HepG2 (cell line): Measurements from ENCODE around the gene PPM1G. TPM values are rescaled to one million over a fixed set of nuclear protein-coding genes. Genes with fewer than 3 reads are reported as not detected.

Experiments
- E2F5 ChIP-seq: sonication (generic); formaldehyde crosslinking; conservative IDR thresholded peaks from 2 replicates; pipeline ENCODE4 v1.4.0; 2020; ENCODE audit warnings: missing genetic modification reagents
- HHEX ChIP-seq: IDR thresholded peaks from 2 replicates; pipeline ENCODE4 v1.6.1; 2016; ENCODE audit warnings: control low read depth
- HIC2 ChIP-seq: sonication (generic); formaldehyde crosslinking; IDR thresholded peaks from 2 replicates; pipeline ENCODE4 v1.9.0; 2022; ENCODE audit warnings: low read depth, missing genetic modification reagents
- HMG20B ChIP-seq: conservative IDR thresholded peaks from 2 replicates; pipeline ENCODE4 v1.6.1; 2016; ENCODE audit warnings: missing genetic modification reagents, missing compliant biosample characterization
- NR2F6 ChIP-seq, 2 experiments: IDR thresholded peaks; 2 replicates each; pipeline ENCODE4 v1.6.1; 2016; ENCODE audit warnings: antibody characterized with exemption in 1 of 2, mild to moderate bottlenecking in 1 of 2
- PHF21A ChIP-seq: sonication (generic); formaldehyde crosslinking; IDR thresholded peaks from 2 replicates; pipeline ENCODE4 v1.5.0; 2020; ENCODE audit warnings: mild to moderate bottlenecking, missing genetic modification reagents
- PHF8 ChIP-seq: sonication (generic); formaldehyde crosslinking; IDR thresholded peaks from 2 replicates; pipeline ENCODE4 v1.5.0; 2020; ENCODE audit warnings: missing genetic modification reagents
- ZFAT ChIP-seq: sonication (generic); formaldehyde crosslinking; conservative IDR thresholded peaks from 2 replicates; pipeline ENCODE4 v1.8.1; 2023; ENCODE audit warnings: missing genetic modification reagents, inconsistent platforms
- ZNF138 ChIP-seq: sonication (generic); formaldehyde crosslinking; IDR thresholded peaks from 2 replicates; pipeline ENCODE4 v1.5.0; 2020; ENCODE audit warnings: mild to moderate bottlenecking, low read depth, missing genetic modification reagents
- ZNF205 ChIP-seq: IDR thresholded peaks from 2 replicates; pipeline ENCODE4 v1.6.1; 2018; ENCODE audit warnings: missing biosample characterization, missing genetic modification reagents
- ZNF432 ChIP-seq: sonication (generic); formaldehyde crosslinking; IDR thresholded peaks from 2 replicates; pipeline ENCODE4 v1.5.0; 2020; ENCODE audit warnings: missing genetic modification reagents, mild to moderate bottlenecking, borderline replicate concordance
- ZNF546 ChIP-seq: sonication (generic); formaldehyde crosslinking; conservative IDR thresholded peaks from 2 replicates; pipeline ENCODE4 v1.8.1; 2023; ENCODE audit warnings: mild to moderate bottlenecking, missing genetic modification reagents
- ZNF883 ChIP-seq: sonication (generic); formaldehyde crosslinking; IDR thresholded peaks from 2 replicates; pipeline ENCODE4 v1.5.1; 2020; ENCODE audit warnings: mild to moderate bottlenecking, missing genetic modification reagents; ENCODE audit errors: not compliant biosample characterization
- ZSCAN12 ChIP-seq: sonication (generic); formaldehyde crosslinking; IDR thresholded peaks from 2 replicates; pipeline ENCODE4 v1.9.0; 2021; ENCODE audit warnings: mild to moderate bottlenecking, missing genetic modification reagents
- polyA plus RNA-seq, 8 experiments: library from polyadenylated mRNA; depleted of rRNA in 3 of 8; stranded (reverse) in 7 of 8; unstranded in 1 of 8; fragments of >200 nt; fragmentation: Illumina TruSeq in 4 of 8; extraction: Trizol in 4 of 8; gene quantifications; 2 replicates each; pipeline versions ENCODE4 v1.2.1 to v1.2.3, GENCODE V29; 2011 to 2016; ENCODE audit warnings: low read depth in 4 of 8, missing spikeins in 1 of 8, mixed read lengths in 1 of 8; ENCODE audit not compliant: insufficient read depth in 1 of 8
- total RNA-seq, 5 experiments: library from RNA; depleted of rRNA; stranded (reverse); fragments of >200 nt; fragmentation: Illumina TruSeq; extraction: Trizol; gene quantifications; 2 replicates each; pipeline ENCODE4 v1.2.3, GENCODE V29; 2016; ENCODE audit warnings: low read depth in 1 of 5
- TF ChIP-seq, protein P1 (sequence below): sonication (generic); formaldehyde crosslinking; IDR thresholded peaks from 2 replicates; pipeline ENCODE4 v1.4.0; 2020; ENCODE audit warnings: missing genetic modification reagents, borderline replicate concordance
- TF ChIP-seq, protein P2 (sequence below): sonication (generic); formaldehyde crosslinking; IDR thresholded peaks from 2 replicates; pipeline ENCODE4 v1.9.0; 2021; ENCODE audit warnings: missing genetic modification reagents, mild to moderate bottlenecking, borderline replicate concordance
- TF ChIP-seq, protein P3 (sequence below): sonication (generic); formaldehyde crosslinking; IDR thresholded peaks from 2 replicates; pipeline ENCODE4 v1.5.1; 2020; ENCODE audit warnings: mild to moderate bottlenecking, missing genetic modification reagents

PPM1G gene
- total and polyA plus RNA-seq, 2 of the 13 experiments (the other 11 are each of a cell fraction or from before 2014, with no cell fraction given): 58.2 to 213 TPM

DNA sequence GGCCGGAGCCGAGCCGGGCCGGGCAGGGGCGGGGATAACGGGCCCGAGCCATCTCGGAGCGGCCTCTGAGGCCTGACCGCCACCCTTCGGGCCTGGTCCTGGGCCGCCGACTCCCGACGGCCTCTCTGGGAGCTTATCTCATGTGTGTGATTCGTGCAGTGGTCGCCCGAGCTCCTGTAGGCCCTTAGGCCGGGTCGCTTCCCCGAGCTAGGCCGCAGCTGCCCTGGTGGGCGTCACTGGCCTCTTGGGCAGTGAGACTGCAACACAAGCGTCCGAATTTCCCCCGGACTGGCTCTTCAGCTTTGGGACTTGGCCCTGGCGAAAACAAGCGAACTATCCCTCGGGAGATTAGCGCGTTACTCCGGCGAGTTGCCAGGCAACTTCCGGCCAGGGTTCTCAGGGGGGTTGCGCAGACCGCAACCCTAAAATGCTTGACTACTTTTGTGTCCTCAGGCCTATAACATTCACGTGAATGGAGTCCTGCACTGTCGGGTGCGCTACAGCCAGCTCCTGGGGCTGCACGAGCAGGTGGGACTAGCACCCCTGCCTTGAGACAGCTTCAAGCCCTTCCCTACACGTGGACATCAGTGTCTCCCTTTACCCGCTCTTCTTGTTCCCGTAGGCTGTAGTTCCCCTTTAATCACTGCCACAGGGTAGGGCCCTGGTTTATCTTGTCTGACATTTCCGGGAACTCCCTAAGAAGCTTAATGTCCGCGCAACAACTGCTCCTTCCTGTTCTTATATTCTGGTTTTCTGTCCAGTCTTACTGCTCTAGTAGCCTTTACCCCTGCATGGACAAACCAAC lies 38.4 kb downstream of the PPM1G start (continued):
- TF ChIP-seq, protein P1, sequence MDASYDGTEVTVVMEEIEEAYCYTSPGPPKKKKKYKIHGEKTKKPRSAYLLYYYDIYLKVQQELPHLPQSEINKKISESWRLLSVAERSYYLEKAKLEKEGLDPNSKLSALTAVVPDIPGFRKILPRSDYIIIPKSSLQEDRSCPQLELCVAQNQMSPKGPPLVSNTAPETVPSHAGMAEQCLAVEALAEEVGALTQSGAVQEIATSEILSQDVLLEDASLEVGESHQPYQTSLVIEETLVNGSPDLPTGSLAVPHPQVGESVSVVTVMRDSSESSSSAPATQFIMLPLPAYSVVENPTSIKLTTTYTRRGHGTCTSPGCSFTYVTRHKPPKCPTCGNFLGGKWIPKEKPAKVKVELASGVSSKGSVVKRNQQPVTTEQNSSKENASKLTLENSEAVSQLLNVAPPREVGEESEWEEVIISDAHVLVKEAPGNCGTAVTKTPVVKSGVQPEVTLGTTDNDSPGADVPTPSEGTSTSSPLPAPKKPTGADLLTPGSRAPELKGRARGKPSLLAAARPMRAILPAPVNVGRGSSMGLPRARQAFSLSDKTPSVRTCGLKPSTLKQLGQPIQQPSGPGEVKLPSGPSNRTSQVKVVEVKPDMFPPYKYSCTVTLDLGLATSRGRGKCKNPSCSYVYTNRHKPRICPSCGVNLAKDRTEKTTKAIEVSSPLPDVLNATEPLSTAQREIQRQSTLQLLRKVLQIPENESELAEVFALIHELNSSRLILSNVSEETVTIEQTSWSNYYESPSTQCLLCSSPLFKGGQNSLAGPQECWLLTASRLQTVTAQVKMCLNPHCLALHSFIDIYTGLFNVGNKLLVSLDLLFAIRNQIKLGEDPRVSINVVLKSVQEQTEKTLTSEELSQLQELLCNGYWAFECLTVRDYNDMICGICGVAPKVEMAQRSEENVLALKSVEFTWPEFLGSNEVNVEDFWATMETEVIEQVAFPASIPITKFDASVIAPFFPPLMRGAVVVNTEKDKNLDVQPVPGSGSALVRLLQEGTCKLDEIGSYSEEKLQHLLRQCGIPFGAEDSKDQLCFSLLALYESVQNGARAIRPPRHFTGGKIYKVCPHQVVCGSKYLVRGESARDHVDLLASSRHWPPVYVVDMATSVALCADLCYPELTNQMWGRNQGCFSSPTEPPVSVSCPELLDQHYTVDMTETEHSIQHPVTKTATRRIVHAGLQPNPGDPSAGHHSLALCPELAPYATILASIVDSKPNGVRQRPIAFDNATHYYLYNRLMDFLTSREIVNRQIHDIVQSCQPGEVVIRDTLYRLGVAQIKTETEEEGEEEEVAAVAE (CRISPR knock-in tag): no peak
- no peak for TF ChIP-seq E2F5 (CRISPR knock-in tag)
- peak; percentile 5 for TF ChIP-seq PHF8 (CRISPR knock-in tag)
- no peak for TF ChIP-seq HHEX (CRISPR knock-in tag)
- TF ChIP-seq ZNF205: no peak
- TF ChIP-seq ZNF546 (CRISPR knock-in tag): no peak; the same call in 1 of the 2 replicates
- TF ChIP-seq, protein P2, sequence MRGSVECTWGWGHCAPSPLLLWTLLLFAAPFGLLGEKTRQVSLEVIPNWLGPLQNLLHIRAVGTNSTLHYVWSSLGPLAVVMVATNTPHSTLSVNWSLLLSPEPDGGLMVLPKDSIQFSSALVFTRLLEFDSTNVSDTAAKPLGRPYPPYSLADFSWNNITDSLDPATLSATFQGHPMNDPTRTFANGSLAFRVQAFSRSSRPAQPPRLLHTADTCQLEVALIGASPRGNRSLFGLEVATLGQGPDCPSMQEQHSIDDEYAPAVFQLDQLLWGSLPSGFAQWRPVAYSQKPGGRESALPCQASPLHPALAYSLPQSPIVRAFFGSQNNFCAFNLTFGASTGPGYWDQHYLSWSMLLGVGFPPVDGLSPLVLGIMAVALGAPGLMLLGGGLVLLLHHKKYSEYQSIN: no peak
- TF ChIP-seq ZNF138 (CRISPR knock-in tag): peak; percentile 11; the same call in 1 of the 2 replicates
- TF ChIP-seq HMG20B (CRISPR knock-in tag): 0 out of 2 replicates have a peak, but pooled peaks have one; percentile 3
- no peak for TF ChIP-seq PHF21A
- TF ChIP-seq ZFAT (CRISPR knock-in tag): 0 out of 2 replicates have a peak, but pooled peaks have one; percentile 15
- TF ChIP-seq ZSCAN12 (CRISPR knock-in tag): peak; percentile 85
- TF ChIP-seq NR2F6 (IDR thresholded peaks at IDR 0.05): no peak
- TF ChIP-seq NR2F6 (CRISPR knock-in tag; IDR thresholded peaks at IDR 0.05): no peak
- TF ChIP-seq ZNF432 (CRISPR knock-in tag): no peak
- TF ChIP-seq, protein P3, sequence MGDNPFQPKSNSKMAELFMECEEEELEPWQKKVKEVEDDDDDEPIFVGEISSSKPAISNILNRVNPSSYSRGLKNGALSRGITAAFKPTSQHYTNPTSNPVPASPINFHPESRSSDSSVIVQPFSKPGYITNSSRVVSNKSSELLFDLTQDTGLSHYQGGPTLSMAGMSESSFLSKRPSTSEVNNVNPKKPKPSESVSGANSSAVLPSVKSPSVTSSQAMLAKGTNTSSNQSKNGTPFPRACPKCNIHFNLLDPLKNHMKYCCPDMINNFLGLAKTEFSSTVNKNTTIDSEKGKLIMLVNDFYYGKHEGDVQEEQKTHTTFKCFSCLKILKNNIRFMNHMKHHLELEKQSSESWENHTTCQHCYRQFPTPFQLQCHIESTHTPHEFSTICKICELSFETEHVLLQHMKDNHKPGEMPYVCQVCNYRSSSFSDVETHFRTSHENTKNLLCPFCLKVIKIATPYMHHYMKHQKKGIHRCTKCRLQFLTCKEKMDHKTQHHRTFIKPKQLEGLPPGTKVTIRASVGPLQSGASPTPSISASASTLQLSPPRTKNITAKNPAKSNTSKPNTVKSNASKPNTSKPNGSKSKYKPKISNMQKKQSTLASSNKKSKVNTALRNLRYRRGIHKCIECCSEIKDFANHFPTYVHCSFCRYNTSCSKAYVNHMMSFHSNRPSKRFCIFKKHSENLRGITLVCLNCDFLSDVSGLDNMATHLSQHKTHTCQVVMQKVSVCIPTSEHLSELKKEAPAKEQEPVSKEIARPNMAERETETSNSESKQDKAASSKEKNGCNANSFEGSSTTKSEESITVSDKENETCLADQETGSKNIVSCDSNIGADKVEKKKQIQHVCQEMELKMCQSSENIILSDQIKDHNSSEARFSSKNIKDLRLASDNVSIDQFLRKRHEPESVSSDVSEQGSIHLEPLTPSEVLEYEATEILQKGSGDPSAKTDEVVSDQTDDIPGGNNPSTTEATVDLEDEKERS (CRISPR knock-in tag): no peak
- 0 out of 2 replicates have a peak, but pooled peaks have one; percentile 11 for TF ChIP-seq HIC2 (CRISPR knock-in tag)
- no peak for TF ChIP-seq ZNF883 (CRISPR knock-in tag)
